AML-193 (cell line): ENCODE results near the gene FAM72D.
"Not testable (repeated sequence)": the region's sequence is repeated elsewhere in the genome, so short reads cannot be mapped to it uniquely, and the experiment has no call there.

Source experiments
- DNase-seq, 2 experiments: peaks; one replicate each; lab custom pipeline; 2025; lab: John Stamatoyannopoulos, UW

The FAM72D gene

GRCh38 chr1:145146308-145146707 lies 50.5 kb downstream of the FAM72D start:
- not testable (repeated sequence) for DNase-seq

- DNase-seq = not testable (repeated sequence)
These were observed 51.4 kb downstream of the FAM72D start for GRCh38 chr1:145147172-145147571.

GRCh38 chr1:145155421-145155820 lies 59.6 kb downstream of the FAM72D start:
- DNase-seq = not testable (repeated sequence)

GRCh38 chr1:145155873-145156272 lies 60.1 kb downstream of the FAM72D start:
- DNase-seq = not testable (repeated sequence)

GRCh38 chr1:145156891-145157610 lies 61.3 kb downstream of the FAM72D start:
- DNase-seq = not testable (repeated sequence)

- DNase-seq = not testable (repeated sequence)
These were observed 61.9 kb downstream of the FAM72D start for GRCh38 chr1:145157715-145158114.

- DNase-seq = not testable (repeated sequence)
These were observed 65.4 kb downstream of the FAM72D start for GRCh38 chr1:145161046-145161752.
